ES-I3 (cell line): Measurements from ENCODE around the gene ETFA.

Source experiments
- H3K36me3 ChIP-seq: 2 replicates; pipeline ENCODE4 v1.6.1; 2013; ENCODE audit warnings: mild to moderate bottlenecking, low read length, control low read depth, moderate library complexity; ENCODE audit not compliant: insufficient read depth
- H3K4me1 ChIP-seq: 2 replicates; pipeline ENCODE4 v1.6.1; 2013; ENCODE audit warnings: mild to moderate bottlenecking, control low read depth, low read length; ENCODE audit not compliant: insufficient read depth
- H3K9ac ChIP-seq: 2 replicates; pipeline ENCODE4 v1.6.1; 2013; ENCODE audit warnings: low read depth, mild to moderate bottlenecking, low read length, moderate library complexity
- H3K9me3 ChIP-seq: 2 replicates; pipeline ENCODE4 v1.6.1; 2013; ENCODE audit warnings: mild to moderate bottlenecking, low read length, moderate library complexity; ENCODE audit not compliant: control insufficient read depth, insufficient read depth

The ETFA gene

DNA sequence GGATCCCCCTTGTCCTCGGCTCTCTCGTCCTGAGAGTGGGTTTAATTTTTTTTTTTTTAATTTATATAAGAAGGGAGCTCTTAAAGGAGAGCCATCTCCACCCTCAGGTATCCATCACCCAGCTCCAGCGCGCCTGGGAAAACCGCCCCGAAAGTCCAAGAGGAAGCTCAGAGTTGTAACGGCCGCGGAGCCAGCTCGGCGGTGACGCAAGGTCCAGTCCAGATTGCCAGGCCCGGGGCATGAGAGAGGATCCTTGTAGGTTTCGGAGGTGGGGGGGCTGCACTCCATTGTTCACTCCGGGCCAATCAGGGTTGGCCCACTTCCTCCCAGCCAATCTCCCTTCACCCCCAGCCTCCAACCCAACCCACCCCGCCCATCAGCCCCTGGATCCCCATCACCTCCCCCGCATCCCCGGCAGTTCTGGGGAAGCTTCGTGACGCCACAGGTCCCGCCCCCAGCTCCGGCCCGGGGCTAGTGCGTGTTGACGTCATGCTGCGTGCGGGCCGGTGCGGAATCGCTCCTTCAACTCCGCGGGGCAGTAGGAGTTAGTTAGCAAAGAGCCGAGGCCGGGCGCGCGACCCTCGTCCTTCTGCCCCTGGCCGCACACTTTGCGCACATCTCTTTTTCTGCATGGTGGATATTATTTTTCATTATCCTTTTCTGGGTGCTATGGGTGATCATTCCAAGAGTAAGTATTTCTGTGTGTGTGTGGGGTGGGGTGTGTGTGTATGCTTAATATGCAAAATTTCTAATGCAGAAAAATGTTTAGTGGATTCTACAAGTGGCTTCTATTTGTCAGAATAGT is 25.2 kb upstream of the ETFA start, which contains the start of gene ISL2:
ISL2 (plus strand) TSS at position 520 of the 805 bp plus-strand sequence; CDS start at position 631, 111 bp downstream.
- no peaks in the 10 kb centered on the region for H3K9me3 ChIP-seq
- no peaks in the 10 kb centered on the region for H3K36me3 ChIP-seq
- peaks cover 9% of the 10 kb centered on the region; the same call in 1 of the 2 replicates for H3K4me1 ChIP-seq
- peak within 1 kb of the TSS; percentile 60 for H3K9ac ChIP-seq

DNA sequence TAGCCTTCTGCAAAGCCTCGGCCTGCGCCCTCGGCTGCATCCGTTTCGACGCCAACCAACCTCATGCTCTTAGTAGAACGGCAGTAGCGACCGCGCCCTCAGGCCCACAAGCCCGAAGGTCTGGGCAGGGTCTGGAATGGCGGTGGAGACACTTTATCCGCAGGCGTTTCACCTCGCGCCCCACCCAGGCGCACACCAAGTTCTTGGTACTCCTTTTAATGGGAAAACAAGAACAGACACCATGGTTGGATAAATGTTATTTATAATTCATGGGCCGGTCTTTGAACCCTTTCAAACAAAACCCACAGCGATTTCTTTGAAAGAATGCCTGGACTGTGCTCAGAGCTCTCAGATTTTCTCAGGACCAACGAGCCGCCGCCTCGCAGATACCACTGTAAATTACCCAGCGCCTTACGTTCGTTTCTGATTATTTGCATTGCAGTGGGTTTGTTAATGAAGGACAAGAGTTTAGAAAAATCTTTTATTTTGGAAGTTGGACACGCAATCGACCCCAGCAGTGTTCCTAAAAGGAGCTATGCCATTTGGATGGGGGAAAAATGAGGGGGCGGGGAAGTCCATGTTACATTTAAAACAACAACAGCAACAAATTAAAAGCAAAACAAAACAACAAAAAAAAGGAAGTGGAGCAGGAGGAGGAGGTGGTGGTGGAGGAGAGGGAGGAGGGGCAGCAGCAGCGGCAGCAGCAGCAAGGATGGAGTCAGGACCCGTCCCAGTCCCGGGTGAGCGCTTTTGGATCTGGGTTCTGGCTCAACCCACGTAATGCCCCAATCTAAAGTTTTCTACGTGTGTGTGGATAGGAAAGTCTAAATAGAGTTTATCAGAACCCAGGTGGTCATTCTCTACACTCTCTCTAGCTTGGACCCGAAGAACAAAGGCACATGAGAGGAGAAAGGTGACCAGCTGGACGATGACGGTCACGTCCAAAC is 24.3 kb upstream of the ETFA start:
- Histone ChIP-seq H3K9ac (peak overlapping the region; percentile 60), H3K9me3 (no peaks in the 10 kb centered on the region), H3K36me3 (no peaks in the 10 kb centered on the region), H3K4me1 (peaks cover 6% of the 10 kb centered on the region; the same call in 1 of the 2 replicates)

GRCh38 chr15:76334438-76335306 is 23.4 kb upstream of the ETFA start:
- Histone ChIP-seq H3K9ac (peak overlapping the region; percentile 60), H3K4me1 (peaks cover 2% of the 10 kb centered on the region; the same call in 1 of the 2 replicates), H3K9me3 (no peaks in the 10 kb centered on the region), H3K36me3 (no peaks in the 10 kb centered on the region)

DNA sequence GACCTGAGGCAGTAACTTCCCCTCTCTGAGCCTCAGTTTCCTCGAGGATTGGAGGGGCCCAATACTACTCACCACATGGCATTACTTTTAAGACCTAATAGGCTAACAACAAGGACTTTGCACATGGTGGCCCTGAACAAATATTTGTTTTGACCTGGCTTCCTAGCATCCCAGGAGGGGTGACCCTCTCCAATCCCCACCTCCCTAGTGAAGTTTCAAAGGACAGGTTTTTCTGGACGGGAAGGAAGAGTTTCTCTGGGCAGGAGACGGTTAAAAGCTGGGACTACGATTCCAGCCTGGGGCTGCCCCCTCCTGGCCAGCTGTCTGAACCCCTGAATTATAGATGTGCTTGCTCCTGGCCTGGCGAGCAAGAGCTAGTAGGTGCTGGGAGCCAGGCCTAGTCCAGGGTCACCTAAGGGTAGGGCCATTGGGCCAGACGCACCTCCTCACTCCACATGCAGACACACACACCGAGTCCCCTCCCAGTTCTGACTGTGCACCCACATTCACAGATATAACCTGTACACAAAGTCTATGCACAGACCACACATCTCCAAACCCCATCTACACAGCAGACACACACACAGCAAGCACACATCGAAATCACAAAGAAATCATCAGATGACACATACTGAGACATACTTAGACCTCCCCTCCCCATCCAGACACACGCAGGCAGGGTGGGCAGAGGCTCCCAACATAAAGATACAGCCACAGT is 22.6 kb upstream of the ETFA start:
- no peaks in the 10 kb centered on the region for H3K9me3 ChIP-seq
- H3K36me3 ChIP-seq, result no peaks in the 10 kb centered on the region
- H3K9ac ChIP-seq, result no peak overlapping the region
- no peaks in the 10 kb centered on the region; the same call in 1 of the 2 replicates for H3K4me1 ChIP-seq

DNA sequence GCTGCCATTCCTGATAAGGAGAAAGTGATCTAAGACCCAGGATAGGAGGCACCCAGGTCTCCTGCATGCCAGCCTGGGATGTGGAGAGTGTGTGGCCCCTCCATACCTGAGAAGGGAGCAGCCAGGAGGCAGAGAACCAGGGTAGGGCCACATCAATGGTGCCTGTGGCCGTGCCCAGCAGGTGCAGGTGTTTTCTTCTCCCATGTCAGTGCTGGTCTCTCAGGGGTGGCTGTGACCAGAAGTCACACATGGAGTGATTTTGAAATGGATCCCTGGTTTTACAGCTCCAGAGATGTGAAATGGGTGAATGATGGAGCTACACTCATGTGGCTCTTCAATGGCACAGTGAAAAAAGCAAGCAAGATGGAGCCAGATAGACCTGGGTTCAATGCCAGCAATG is 22.0 kb upstream of the ETFA start:
- Histone ChIP-seq H3K36me3 (no peaks in the 10 kb centered on the region), H3K9ac (no peak overlapping the region), H3K9me3 (no peaks in the 10 kb centered on the region), H3K4me1 (no peaks in the 10 kb centered on the region; the same call in 1 of the 2 replicates)

GRCh38 chr15:76332796-76333195 is 21.5 kb upstream of the ETFA start:
- H3K4me1 ChIP-seq, result no peaks in the 10 kb centered on the region; the same call in 1 of the 2 replicates

DNA sequence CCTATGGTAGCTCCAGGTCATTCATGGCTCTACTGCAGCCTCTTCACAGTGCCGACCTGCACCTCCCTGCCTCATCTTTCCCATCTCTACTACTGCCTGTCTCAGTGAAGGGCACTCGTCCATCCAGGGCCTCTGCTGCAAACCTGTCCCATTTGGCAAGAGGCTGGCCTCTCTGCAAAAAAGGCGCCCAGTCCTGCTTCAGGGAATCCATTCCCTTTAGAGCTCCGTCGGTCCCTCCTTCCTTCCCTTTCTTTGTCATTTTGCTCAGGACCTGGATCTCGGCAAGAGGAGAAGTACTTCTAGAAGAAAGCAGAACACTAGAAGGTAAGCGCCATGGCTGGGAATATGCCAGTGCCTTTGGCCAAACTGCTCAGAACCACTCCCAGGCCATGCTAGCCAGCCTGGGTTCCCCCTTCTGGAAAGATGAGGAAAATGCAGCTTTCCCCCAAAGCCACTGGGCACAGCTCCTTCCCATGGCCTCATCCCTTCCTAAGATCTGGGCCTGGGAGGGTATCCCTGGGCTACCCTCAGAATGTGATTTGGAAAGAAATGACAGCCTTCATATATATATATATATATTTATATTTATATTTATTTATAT is 18.9 kb upstream of the ETFA start:
- Histone ChIP-seq H3K36me3 (no peaks in the 10 kb centered on the region), H3K4me1 (no peaks in the 10 kb centered on the region; the same call in 1 of the 2 replicates), H3K9me3 (no peaks in the 10 kb centered on the region), H3K9ac (no peak overlapping the region)

More at GRCh38 chr15:76332796-76333195, 21.5 kb upstream of the ETFA start:
- Histone ChIP-seq H3K36me3 (no peaks in the 10 kb centered on the region), H3K9ac (no peak overlapping the region), H3K9me3 (no peaks in the 10 kb centered on the region)

DNA sequence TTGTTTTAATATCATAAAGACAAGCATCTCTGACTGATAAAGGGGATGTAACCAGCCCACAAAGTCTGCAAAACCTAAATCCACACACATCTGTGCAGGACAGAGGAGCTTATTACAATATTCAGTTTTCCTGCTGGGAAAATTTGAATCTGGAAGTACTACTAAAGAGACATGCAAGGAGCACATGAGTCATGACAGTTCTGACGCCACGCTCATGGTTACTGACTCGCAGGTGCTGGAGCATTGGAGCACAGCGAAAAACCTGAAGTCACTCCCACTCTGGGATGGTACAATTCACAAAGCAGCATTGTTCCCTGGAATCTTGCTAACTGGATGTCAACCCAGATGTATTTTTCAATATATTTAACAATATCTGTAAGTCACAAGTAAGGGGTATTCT is 17.7 kb upstream of the ETFA start:
- Histone ChIP-seq H3K9ac (no peak overlapping the region), H3K36me3 (no peaks in the 10 kb centered on the region), H3K9me3 (no peaks in the 10 kb centered on the region), H3K4me1 (no peaks in the 10 kb centered on the region; the same call in 1 of the 2 replicates)

DNA sequence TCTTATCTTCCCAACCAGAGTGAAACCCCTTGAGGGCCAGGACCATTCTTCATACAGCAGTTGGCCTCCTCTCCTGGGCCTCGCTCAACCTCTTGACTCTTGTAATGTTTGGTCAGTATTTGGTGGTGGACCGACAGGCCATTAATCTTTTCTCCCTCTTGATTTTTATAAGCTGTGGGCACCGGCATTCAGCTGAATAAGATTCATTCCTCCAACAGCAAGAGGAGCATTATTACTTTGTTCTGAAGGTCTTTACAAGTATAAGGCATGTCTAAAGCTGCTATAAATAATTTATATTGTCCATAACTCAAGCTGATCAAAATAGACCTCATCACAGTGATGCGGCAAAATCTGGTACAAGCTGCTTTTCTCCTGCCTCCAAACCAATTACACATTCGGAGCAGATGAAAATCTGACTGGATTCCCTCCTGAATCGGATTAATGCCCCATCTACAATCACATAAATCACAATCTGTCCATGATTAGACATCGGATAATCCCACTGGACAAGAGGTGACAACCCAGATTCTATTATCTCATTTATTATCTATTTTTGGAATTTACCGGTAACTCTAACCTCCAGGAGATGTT is 16.9 kb upstream of the ETFA start:
- Histone ChIP-seq H3K9ac (no peak overlapping the region), H3K36me3 (no peaks in the 10 kb centered on the region), H3K4me1 (no peaks in the 10 kb centered on the region; the same call in 1 of the 2 replicates), H3K9me3 (no peaks in the 10 kb centered on the region)

DNA sequence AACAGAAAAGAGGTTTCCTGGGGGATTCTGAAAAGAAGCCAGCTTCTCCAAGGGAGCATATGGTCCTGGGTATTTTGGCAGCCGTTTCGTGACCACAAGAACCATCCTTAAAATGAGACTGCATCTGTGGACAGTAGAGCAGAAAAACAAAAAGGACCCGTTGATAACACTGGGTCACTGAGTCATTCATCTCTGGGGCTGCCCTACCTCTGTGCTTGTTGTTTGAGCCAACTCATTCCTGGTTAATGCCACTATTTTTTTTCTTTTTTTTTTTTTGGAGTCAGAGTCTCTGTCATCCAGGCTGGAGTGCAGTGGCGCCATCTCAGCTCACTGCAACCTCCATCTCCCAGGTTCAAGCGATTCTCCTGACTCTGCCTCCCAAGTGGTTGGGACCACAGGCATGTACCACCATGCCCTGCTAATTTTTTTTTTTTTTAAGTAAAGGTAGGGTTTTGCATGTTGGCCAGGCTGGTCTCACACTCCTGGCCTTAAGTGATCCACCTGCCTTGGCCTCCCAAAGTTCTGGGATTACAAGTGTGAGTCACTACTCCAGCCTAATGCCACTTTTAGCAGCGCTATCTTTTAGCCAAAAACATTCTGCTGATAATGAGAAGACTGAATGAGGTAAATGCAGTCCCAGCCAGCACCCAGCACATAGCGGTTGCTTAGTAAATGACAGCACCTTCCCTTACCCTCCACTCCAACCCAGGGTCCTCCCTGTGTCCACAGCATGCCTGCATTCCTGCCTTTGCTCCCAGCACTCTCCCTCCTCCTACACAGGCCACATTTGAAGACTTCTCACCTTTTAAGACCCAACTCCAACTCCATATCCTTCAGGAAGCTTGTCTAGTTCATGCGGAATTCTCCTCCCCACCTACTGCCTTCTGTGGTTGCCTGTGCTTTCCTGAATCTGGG is 16.2 kb upstream of the ETFA start:
- H3K9ac ChIP-seq, result no peak overlapping the region
- H3K9me3 ChIP-seq, result no peaks in the 10 kb centered on the region
- H3K36me3 ChIP-seq, result no peaks in the 10 kb centered on the region
- H3K4me1 ChIP-seq, result no peaks in the 10 kb centered on the region; the same call in 1 of the 2 replicates

- Histone ChIP-seq H3K9me3 (no peaks in the 10 kb centered on the region), H3K36me3 (no peaks in the 10 kb centered on the region), H3K9ac (no peak overlapping the region), H3K4me1 (peaks cover 3% of the 10 kb centered on the region; the same call in 1 of the 2 replicates)
Observed at GRCh38 chr15:76325704-76326103, 14.4 kb upstream of the ETFA start.

- Histone ChIP-seq H3K36me3 (no peaks in the 10 kb centered on the region), H3K4me1 (0 out of 2 replicates have a peak, but pooled peaks cover 3% of the 10 kb centered on the region), H3K9ac (no peak overlapping the region), H3K9me3 (no peaks in the 10 kb centered on the region)
Observed at GRCh38 chr15:76324066-76324465, 12.8 kb upstream of the ETFA start.
